AG10803 (cell line): Measurements from ENCODE around the gene SEBOX.

Experiments
- DNase-seq: peaks from one replicate; pipeline ENCODE4 v3.0.0; 2010; ENCODE audit warnings: low read depth
- H3K4me3 ChIP-seq: 2 replicates; pipeline ENCODE4 v1.5.1; 2011; ENCODE audit warnings: mild to moderate bottlenecking, low read length, control low read depth
- CTCF ChIP-seq: conservative IDR thresholded peaks from 2 replicates; pipeline ENCODE4 v1.5.1; 2011; ENCODE audit warnings: mild to moderate bottlenecking, low read length, control low read depth, inconsistent platforms

Gene SEBOX, protein sequence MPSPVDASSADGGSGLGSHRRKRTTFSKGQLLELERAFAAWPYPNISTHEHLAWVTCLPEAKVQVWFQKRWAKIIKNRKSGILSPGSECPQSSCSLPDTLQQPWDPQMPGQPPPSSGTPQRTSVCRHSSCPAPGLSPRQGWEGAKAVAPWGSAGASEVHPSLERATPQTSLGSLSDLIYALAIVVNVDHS

DNA sequence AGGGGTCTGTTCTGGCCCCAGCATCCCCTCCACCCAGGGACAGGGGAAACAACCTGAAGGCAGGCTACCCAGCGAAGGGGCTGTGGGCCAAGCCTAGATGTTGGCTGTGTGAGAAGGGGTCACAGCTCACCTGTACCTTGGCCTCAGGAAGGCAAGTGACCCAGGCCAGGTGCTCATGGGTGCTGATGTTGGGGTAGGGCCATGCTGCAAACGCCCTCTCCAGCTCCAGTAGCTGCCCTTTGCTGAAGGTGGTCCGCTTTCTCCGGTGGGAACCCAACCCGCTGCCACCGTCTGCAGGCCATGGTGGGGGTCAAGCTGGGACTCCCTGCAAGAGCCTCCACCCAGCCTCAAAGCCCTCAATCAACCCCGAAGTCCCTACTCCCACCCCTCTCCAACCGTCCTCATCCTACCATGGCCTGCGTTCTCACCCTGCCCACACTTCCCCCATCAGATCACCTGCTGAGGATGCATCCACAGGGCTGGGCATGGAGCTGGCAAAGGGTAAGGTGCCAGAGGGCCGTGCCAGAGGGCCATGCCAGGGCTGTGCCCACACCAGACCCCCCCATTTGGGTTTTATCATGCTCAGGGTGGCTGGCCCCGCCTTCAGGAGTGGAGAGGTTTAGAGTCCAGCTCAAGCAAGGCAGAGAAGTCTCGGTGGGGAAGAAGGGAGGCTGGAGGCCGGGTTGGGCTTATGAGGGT is at the start of gene SEBOX:
Gene SEBOX (minus strand): TSS at position 535 of the 699 bp plus-strand sequence. CDS start 48 bp downstream, at position 487.
- DNase-seq, result no peak
- H3K4me3 ChIP-seq, result no peak within 1 kb of the TSS
- TF ChIP-seq CTCF, result no peak

DNA sequence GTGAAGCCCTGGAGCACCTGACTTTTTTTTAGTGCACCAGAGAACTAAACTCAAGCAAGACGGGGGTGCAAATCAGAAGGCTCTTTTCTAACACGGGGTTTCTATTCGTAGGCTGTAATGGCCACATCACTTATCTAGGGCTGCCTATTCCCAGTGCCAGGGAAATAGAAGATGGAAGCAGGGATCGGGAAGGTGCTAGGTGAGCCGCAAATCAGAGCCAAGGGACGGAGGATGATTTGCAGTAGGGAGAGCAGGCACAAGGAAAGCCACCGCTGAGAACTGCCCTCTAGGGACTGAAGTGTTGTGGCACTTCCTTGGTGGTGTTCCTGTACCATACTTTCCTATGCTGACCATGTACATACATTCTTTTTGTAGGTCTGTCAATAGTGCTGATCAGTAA is 48.8 kb upstream of the SEBOX start:
- TF ChIP-seq CTCF, result no peak
- DNase-seq, result no peak
- no peak overlapping the region for H3K4me3 ChIP-seq

DNA sequence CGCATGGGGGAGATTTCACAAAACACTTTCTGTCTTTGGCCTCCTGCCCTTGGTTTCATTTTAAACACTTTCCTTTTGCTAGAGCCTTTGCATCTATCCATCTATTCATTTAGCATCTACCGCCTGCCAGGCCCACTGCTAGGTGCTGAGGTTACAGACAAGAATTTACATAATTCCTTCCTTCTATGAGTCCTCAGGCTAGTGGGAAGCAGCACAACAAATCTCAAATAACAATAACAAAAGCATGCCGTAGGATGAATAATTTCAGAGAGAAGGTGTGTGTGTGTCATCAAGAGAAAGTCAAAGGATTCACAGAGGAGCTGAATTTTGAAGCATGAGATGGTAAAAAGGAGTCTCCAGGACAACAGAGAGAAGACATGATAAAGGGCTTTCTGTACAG is 47.1 kb upstream of the SEBOX start:
- H3K4me3 ChIP-seq, result no peak overlapping the region
- no peak for DNase-seq
- TF ChIP-seq CTCF, result no peak

GRCh38 chr17:28407974-28408306 is 42.9 kb upstream of the SEBOX start:
- no peak for DNase-seq
- no peak for TF ChIP-seq CTCF
- no peak overlapping the region for H3K4me3 ChIP-seq

DNA sequence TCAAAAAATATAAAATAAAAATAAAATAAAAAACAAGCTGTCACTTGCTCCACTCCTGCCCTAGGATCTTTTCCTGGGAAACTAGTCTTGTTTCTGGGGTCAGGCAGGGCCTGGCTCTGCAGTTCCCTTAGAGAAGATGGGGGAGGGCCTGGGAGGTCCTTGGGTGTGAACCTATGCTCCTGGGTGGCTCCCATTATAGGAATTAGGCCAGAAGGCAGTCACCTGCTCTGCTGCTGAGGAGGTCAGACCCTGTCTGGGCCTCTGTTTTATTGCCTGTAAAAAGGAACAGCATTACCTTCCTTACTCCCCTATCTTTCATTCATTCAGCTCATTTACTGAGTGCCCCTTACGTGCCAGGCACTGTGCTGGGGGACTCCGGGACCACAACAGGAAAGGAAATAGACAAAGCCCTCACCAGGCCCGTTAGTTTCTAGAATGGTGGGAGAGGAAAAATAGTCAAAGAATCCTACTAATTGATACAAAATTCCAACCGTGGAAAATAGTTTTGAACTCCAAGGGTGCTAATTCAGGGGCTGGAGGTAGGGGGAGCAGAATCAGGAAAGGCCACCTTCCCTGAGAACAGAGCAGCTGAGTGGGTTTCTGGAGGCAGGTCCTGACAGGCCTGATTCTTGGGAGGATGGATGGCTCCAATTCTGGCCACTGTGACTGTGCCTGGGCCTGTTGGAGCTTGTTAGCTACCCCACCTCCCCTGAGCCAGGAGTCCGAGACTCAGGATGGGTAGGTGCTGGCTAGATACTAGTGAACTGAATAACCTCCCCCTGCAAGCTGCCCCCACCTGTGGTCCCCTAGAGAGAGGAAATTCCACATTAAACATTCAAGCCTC is 42.4 kb upstream of the SEBOX start:
- H3K4me3 ChIP-seq, result no peak overlapping the region
- no peak for DNase-seq
- TF ChIP-seq CTCF, result no peak

- DNase-seq, result no peak
- TF ChIP-seq CTCF, result no peak
- peak overlapping the region; percentile 68 for H3K4me3 ChIP-seq
These were observed 41.4 kb upstream of the SEBOX start for GRCh38 chr17:28406473-28406814.
